B cell (primary cell): ENCODE results near the gene KCNH3. TPM values are rescaled to one million over a fixed set of nuclear protein-coding genes. Genes with fewer than 3 reads are reported as not detected.

Experiments
- ATAC-seq: fragments of 200-7000 bp; cut with Tn5 transposase; one replicate; pipeline ENCODE4 v1.10.0; 2021; ENCODE audit warnings: low read depth, mild to moderate bottlenecking, moderate number of reproducible peaks, moderate library complexity
- CTCF ChIA-PET: fragments of 350-600 bp; sonication (Branson Sonifier 250); formaldehyde crosslinking; loops from one replicate; lab custom pipeline; 2021; ENCODE audit warnings: antibody characterized with exemption, inconsistent platforms; lab: Charles Lee
- POLR2A ChIA-PET: fragments of 350-600 bp; sonication (Branson Sonifier 250); formaldehyde crosslinking; loops from one replicate; lab custom pipeline; 2021; ENCODE audit warnings: antibody characterized with exemption; lab: Charles Lee
- DNase-seq: peaks from one replicate; pipeline ENCODE4 v3.0.0; 2013
- H2AFZ ChIP-seq: 2 replicates; pipeline ENCODE4 v1.6.1; 2012; ENCODE audit warnings: mild to moderate bottlenecking, low read depth, low read length; ENCODE audit not compliant: insufficient read depth, poor library complexity, severe bottlenecking
- H3K27ac ChIP-seq, 2 donors: 1 replicate in 1 of 2; 2 replicates in 1 of 2; pipeline ENCODE4 v1.5.1; 2012 to 2013; ENCODE audit warnings: low read length in 2 of 2, mild to moderate bottlenecking in 2 of 2, moderate library complexity in 1 of 2
- H3K27me3 ChIP-seq, 4 experiments: fragments of 200-600 bp in 1 of 4; sonication (generic) in 1 of 4; replicated peaks in 1 of 4; 1 replicate in 2 of 4; 2 replicates in 2 of 4; pipeline versions ENCODE4 v1.6.1 to v1.7.0; 2013 to 2016; ENCODE audit warnings: low read length in 3 of 4, mild to moderate bottlenecking in 2 of 4, mixed read lengths in 1 of 4, moderate library complexity in 1 of 4; ENCODE audit not compliant: insufficient read depth in 4 of 4, control insufficient read depth in 3 of 4; ENCODE audit errors: control extremely low read depth in 1 of 4
- H3K36me3 ChIP-seq, 2 experiments: replicated peaks in 1 of 2; 1 replicate in 1 of 2; 2 replicates in 1 of 2; pipeline versions ENCODE4 v1.6.1 to v1.7.1; 2013; ENCODE audit warnings: low read length in 1 of 2; ENCODE audit not compliant: insufficient read depth in 2 of 2, control insufficient read depth in 1 of 2; ENCODE audit errors: control extremely low read depth in 1 of 2, extremely low read depth in 1 of 2
- H3K4me1 ChIP-seq, 2 donors: fragments of 200-600 bp in 1 of 2; sonication (generic) in 1 of 2; 1 replicate in 1 of 2; 2 replicates in 1 of 2; pipeline versions ENCODE4 v1.5.1 to v1.6.1; 2013 to 2017; ENCODE audit warnings: low read length in 2 of 2; ENCODE audit not compliant: control insufficient read depth in 2 of 2, insufficient read depth in 2 of 2
- H3K4me2 ChIP-seq: replicated peaks from 2 replicates; pipeline ENCODE3; 2012; ENCODE audit warnings: mild to moderate bottlenecking, low read depth, low read length; ENCODE audit not compliant: poor library complexity, severe bottlenecking
- H3K4me3 ChIP-seq, 5 experiments: fragments of 200-600 bp in 1 of 5; sonication (generic) in 1 of 5; 1 replicate in 3 of 5; 2 replicates in 2 of 5; pipeline versions ENCODE4 v1.5.1 to v1.7.0; 2011 to 2016; ENCODE audit warnings: low read length in 4 of 5, mild to moderate bottlenecking in 4 of 5, low read depth in 2 of 5, control low read depth in 1 of 5, moderate library complexity in 1 of 5; ENCODE audit not compliant: insufficient read depth in 1 of 5; ENCODE audit errors: control extremely low read depth in 1 of 5, extremely low read depth in 1 of 5
- H3K79me2 ChIP-seq: fragments of 200-600 bp; sonication (generic); one replicate; pipeline ENCODE4 v1.6.0; 2016; ENCODE audit warnings: low read length; ENCODE audit not compliant: control insufficient read depth, insufficient read depth
- H3K9ac ChIP-seq: fragments of 200-600 bp; sonication (generic); 2 replicates; pipeline ENCODE4 v1.6.1; 2017; ENCODE audit warnings: mild to moderate bottlenecking, low read length, moderate library complexity
- H3K9me3 ChIP-seq, 3 donors: one replicate each; pipeline versions ENCODE4 v1.6.1 to v1.7.1; 2013; ENCODE audit warnings: low read length in 2 of 3; ENCODE audit not compliant: control insufficient read depth in 2 of 3, insufficient read depth in 1 of 3; ENCODE audit errors: control extremely low read depth in 1 of 3
- H4K20me1 ChIP-seq: 2 replicates; pipeline ENCODE4 v1.6.0; 2012; ENCODE audit warnings: mild to moderate bottlenecking, low read length; ENCODE audit not compliant: insufficient read depth, control insufficient read depth, poor library complexity, severe bottlenecking
- H3K27ac Mint-ChIP-seq: one replicate; pipeline ENCODE4 v1.8.0; 2021; ENCODE audit warnings: mixed read lengths
- H3K27me3 Mint-ChIP-seq: one replicate; pipeline ENCODE4 v1.8.0; 2021; ENCODE audit warnings: mixed read lengths
- H3K4me1 Mint-ChIP-seq: one replicate; pipeline ENCODE4 v1.8.0; 2021; ENCODE audit warnings: mixed read lengths
- H3K4me3 Mint-ChIP-seq: one replicate; pipeline ENCODE4 v1.8.0; 2021; ENCODE audit warnings: mixed read lengths
- H3K9me3 Mint-ChIP-seq: one replicate; pipeline ENCODE4 v1.8.0; 2022; ENCODE audit warnings: mixed read lengths; ENCODE audit not compliant: insufficient read depth
- EZH2 ChIP-seq: IDR thresholded peaks from 2 replicates; pipeline ENCODE4 v1.6.1; 2012; ENCODE audit warnings: borderline replicate concordance, low read depth, mild to moderate bottlenecking, moderate library complexity, low read length; ENCODE audit not compliant: insufficient read depth, poor library complexity, severe bottlenecking
- WGBS: methylation state at CpG from one replicate; pipeline ENCODE4 v1.1.5; 2013; ENCODE audit warnings: missing lambda C conversion rate; ENCODE audit not compliant: insufficient coverage; 5-methylcytosine and 5-hydroxymethylcytosine counted together
- intact Hi-C: fragments of 100-400 bp; cut with micrococcal nuclease; formaldehyde crosslinking; loops from one replicate; pipeline ENCODE4 v1.10.0; 2022
- polyA plus RNA-seq: library from polyadenylated mRNA; depleted of rRNA; stranded (reverse); fragments of >200 nt; gene quantifications from 2 replicates; pipeline ENCODE4 v1.2.3, GENCODE V29; 2012
- total RNA-seq, 2 donors: library from RNA; stranded (reverse); fragments of 120-200 nt in 1 of 2; gene quantifications; 1 replicate in 1 of 2; 2 replicates in 1 of 2; pipeline versions ENCODE4 v1.2.3 to v1.2.4, GENCODE V29; 2013 to 2022
- TF ChIP-seq, protein P1 (sequence below): fragments of 200-600 bp; IDR thresholded peaks from one replicate; pipeline ENCODE4 v1.8.0; 2022; ENCODE audit warnings: antibody characterized with exemption, mild to moderate bottlenecking

Gene KCNH3
- total and polyA plus RNA-seq, 2 donors (not counting 1 experiment from before 2014, with no cell fraction given) = 0.49 to 0.54 TPM

DNA sequence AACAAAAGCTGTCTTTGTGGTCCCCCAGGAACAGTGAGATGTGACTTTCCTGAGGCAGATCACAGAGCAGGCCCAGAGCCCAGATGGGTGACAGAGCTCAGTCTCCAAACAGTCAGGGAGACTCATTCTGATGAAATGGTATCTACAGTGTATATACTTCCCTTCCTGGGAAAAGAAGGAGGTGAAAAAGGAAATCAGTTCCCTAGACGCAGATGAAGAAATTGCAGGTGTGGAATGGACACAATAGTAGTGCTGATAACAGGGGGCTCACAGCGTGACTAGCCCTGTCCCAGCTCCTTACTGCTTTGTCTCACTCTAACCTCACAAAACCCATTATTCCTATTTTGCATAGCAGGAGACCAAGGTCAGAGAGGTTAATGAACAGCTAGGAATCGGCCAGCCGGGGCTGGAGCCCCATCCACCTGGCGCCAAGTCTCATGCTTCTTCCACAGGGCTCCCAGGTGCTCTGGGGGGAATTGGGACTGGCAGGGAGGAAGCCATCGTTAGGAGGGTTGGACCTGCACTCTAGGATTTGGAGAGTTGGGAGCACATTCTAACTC lies 11.9 kb downstream of the KCNH3 start:
- peaks cover 8% of the 10 kb centered on the region for H3K4me1 Mint-ChIP-seq
- WGBS = 100% methylated on average over 3 of the region's 6 CpGs
- no peak overlapping the region for H3K4me3 ChIP-seq
- H3K27ac Mint-ChIP-seq = no peak overlapping the region
- H3K9me3 Mint-ChIP-seq = no peaks in the 10 kb centered on the region
- H3K27me3 Mint-ChIP-seq = peaks cover 24% of the 10 kb centered on the region
- no peaks in the 10 kb centered on the region for H3K9me3 ChIP-seq
- no peak overlapping the region for H3K27ac ChIP-seq
- H3K27me3 ChIP-seq = peaks cover 0 to 41% (median 14%) of the 10 kb centered on the region in 4 experiments
- intact Hi-C loops = loop anchor here (5.0 kb wide), 1 partner anchor 157 kb away; the partner anchor contains the start of gene FMNL3
- no peaks in the 10 kb centered on the region for H4K20me1 ChIP-seq
- no peak overlapping the region for H2AFZ ChIP-seq
- no peak overlapping the region for H3K4me2 ChIP-seq
- ChIA-PET CTCF (interaction anchor here (0.6 to 5.4 kb wide), 7 partner anchors 16 to 708 kb away, joined by 3 to 38 read pairs (median 3); no protein-coding TSS in a partner anchor), POLR2A (no interaction called here)
- no peak for ATAC-seq
- H3K9ac ChIP-seq = no peak overlapping the region
- DNase-seq = no peak
- H3K36me3 ChIP-seq = no peaks in the 10 kb centered on the region
- no peaks in the 10 kb centered on the region for H3K79me2 ChIP-seq
- peaks cover 13 to 15% of the 10 kb centered on the region in 2 donors for H3K4me1 ChIP-seq
- peak overlapping the region; percentile 16 for H3K4me3 Mint-ChIP-seq
- TF ChIP-seq EZH2 = no peak
- TF ChIP-seq, protein P1, sequence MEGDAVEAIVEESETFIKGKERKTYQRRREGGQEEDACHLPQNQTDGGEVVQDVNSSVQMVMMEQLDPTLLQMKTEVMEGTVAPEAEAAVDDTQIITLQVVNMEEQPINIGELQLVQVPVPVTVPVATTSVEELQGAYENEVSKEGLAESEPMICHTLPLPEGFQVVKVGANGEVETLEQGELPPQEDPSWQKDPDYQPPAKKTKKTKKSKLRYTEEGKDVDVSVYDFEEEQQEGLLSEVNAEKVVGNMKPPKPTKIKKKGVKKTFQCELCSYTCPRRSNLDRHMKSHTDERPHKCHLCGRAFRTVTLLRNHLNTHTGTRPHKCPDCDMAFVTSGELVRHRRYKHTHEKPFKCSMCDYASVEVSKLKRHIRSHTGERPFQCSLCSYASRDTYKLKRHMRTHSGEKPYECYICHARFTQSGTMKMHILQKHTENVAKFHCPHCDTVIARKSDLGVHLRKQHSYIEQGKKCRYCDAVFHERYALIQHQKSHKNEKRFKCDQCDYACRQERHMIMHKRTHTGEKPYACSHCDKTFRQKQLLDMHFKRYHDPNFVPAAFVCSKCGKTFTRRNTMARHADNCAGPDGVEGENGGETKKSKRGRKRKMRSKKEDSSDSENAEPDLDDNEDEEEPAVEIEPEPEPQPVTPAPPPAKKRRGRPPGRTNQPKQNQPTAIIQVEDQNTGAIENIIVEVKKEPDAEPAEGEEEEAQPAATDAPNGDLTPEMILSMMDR = no peak

DNA sequence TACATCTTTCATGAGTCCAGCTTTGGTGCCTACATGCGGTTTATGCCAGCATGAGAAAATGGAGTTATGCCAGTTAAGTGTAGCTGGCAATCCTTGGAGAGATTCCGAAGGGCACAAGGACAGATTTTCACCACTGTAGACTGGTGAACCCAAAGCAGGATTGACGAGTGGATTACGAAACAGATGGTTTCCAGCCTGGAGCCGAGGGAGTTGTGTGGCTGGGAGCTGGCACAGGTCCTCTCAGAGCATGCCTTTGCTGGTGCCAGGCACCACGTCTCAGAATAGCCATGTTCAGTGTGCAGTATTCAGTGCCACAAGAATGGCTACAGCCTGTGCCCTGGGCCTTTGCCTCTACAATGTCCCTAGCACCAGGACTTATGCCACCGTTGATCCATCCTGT lies 13.2 kb downstream of the KCNH3 start:
- intact Hi-C loops = loop anchor here (5.0 kb wide), 1 partner anchor 155 kb away; the partner anchor contains the start of gene FMNL3
- Histone ChIP-seq H4K20me1 (no peaks in the 10 kb centered on the region), H3K9me3 (no peaks in the 10 kb centered on the region), H3K79me2 (no peaks in the 10 kb centered on the region), H3K9ac (no peak overlapping the region), H2AFZ (peak overlapping the region; percentile 55), H3K27me3 (peaks cover 0 to 33% (median 14%) of the 10 kb centered on the region in 4 experiments), H3K4me3 (no peak overlapping the region), H3K27ac (no peak overlapping the region), H3K36me3 (peaks cover 0 to under 1% of the 10 kb centered on the region in 2 experiments), H3K4me2 (no peak overlapping the region), H3K4me1 (peaks cover 13 to 15% of the 10 kb centered on the region in 2 donors)
- Mint-ChIP-seq H3K4me3 (no peak overlapping the region), H3K27me3 (peaks cover 17% of the 10 kb centered on the region), H3K9me3 (no peaks in the 10 kb centered on the region), H3K4me1 (peaks cover 8% of the 10 kb centered on the region), H3K27ac (no peak overlapping the region)
- CTCF ChIA-PET = interaction anchor here (0.6 to 5.4 kb wide), 6 partner anchors 15 to 199 kb away, joined by 3 to 38 read pairs (median 3); no protein-coding TSS in a partner anchor
- TF ChIP-seq, protein P1 = no peak
- no peak for TF ChIP-seq EZH2
- DNase-seq = no peak
- POLR2A ChIA-PET = no interaction called here
- ATAC-seq = no peak
- 87% methylated on average over 6 of the region's 7 CpGs for WGBS
